Fibroblast of mammary gland (primary cell): ENCODE measurements around the gene HARBI1.

Experiments
- DNase-seq: peaks from one replicate; pipeline ENCODE4 v3.0.0-alpha.2; 2010; ENCODE audit warnings: low read depth
- H3K4me3 ChIP-seq: 2 replicates; pipeline ENCODE4 v1.5.1; 2011; ENCODE audit warnings: low read depth, mild to moderate bottlenecking, low read length, moderate library complexity; ENCODE audit not compliant: control insufficient read depth
- CTCF ChIP-seq: conservative IDR thresholded peaks from 2 replicates; pipeline ENCODE4 v1.5.1; 2011; ENCODE audit warnings: low read depth, low read length, inconsistent platforms; ENCODE audit not compliant: control insufficient read depth, insufficient read depth

Gene HARBI1

GRCh38 chr11:46617134-46617971, at the start of gene HARBI1, which contains the start of gene ATG13:
Gene HARBI1, minus strand, starts transcription at chr11:46617227. Its CDS starts 990 bp downstream, at chr11:46616237.
Gene ATG13, plus strand, starts transcription at chr11:46617553. Its CDS starts 26,739 bp downstream, at chr11:46644292.
- peak; percentile 80 for DNase-seq
- TF ChIP-seq CTCF: peak; percentile 71
- H3K4me3 ChIP-seq: peak within 1 kb of the TSS; percentile 100

- no peak overlapping the region for H3K4me3 ChIP-seq
- DNase-seq: peak; percentile 64
- no peak for TF ChIP-seq CTCF
These were observed 49.5 kb upstream of the HARBI1 start for GRCh38 chr11:46666516-46666915.

- H3K4me3 ChIP-seq: no peak overlapping the region
- no peak for DNase-seq
- no peak for TF ChIP-seq CTCF
These were observed 48.3 kb upstream of the HARBI1 start for GRCh38 chr11:46665356-46665755.

- TF ChIP-seq CTCF: no peak
- DNase-seq: no peak
- H3K4me3 ChIP-seq: no peak overlapping the region
These were observed 47.6 kb upstream of the HARBI1 start for GRCh38 chr11:46664612-46665011.

- TF ChIP-seq CTCF: no peak
- H3K4me3 ChIP-seq: no peak overlapping the region
- DNase-seq: no peak
These were observed 46.4 kb upstream of the HARBI1 start for GRCh38 chr11:46663277-46663940.

GRCh38 chr11:46662366-46662765, 45.3 kb upstream of the HARBI1 start:
- DNase-seq: no peak
- TF ChIP-seq CTCF: no peak
- no peak overlapping the region for H3K4me3 ChIP-seq
